Spinal cord (tissue), 10 donors: Measurements from ENCODE around the gene CENPP. TPM values are rescaled to one million over a fixed set of nuclear protein-coding genes. Genes with fewer than 3 reads are reported as not detected.

Experiments used
- DNase-seq, 6 donors: peaks; one replicate each; pipeline versions ENCODE4 v3.0.0 to v3.0.0-alpha.2; 2013 to 2015; ENCODE audit warnings: low spot score in 6 of 6, low read depth in 4 of 6
- H3K27ac ChIP-seq: one replicate; pipeline ENCODE4 v1.5.1; 2013; ENCODE audit warnings: low read depth, low read length, control low read depth
- H3K27me3 ChIP-seq: one replicate; pipeline ENCODE4 v1.6.1; 2013; ENCODE audit warnings: low read length; ENCODE audit not compliant: control insufficient read depth, insufficient read depth
- H3K36me3 ChIP-seq: one replicate; pipeline ENCODE4 v1.6.1; 2013; ENCODE audit warnings: low read length; ENCODE audit not compliant: control insufficient read depth, insufficient read depth
- H3K4me1 ChIP-seq: one replicate; pipeline ENCODE4 v1.6.1; 2013; ENCODE audit warnings: low read length; ENCODE audit not compliant: control insufficient read depth, insufficient read depth
- H3K4me3 ChIP-seq: one replicate; pipeline ENCODE4 v1.5.1; 2013; ENCODE audit warnings: low read depth, low read length, control low read depth
- H3K9me3 ChIP-seq: one replicate; pipeline ENCODE4 v1.6.1; 2013; ENCODE audit warnings: low read length; ENCODE audit not compliant: control insufficient read depth, insufficient read depth
- WGBS: methylation state at CpG from one replicate; pipeline ENCODE4 v1.1.5; 2013; ENCODE audit warnings: missing lambda C conversion rate; ENCODE audit not compliant: insufficient coverage; 5-methylcytosine and 5-hydroxymethylcytosine counted together
- polyA plus RNA-seq, 2 donors: library from polyadenylated mRNA; unstranded; fragments of 120-200 nt; gene quantifications; one replicate each; pipeline ENCODE4 v1.2.1, GENCODE V29; 2013; ENCODE audit not compliant: insufficient read length in 2 of 2
- total RNA-seq, 2 donors: library from RNA; depleted of rRNA in 1 of 2; stranded (reverse); fragments of 120-200 nt in 1 of 2; fragments of >200 nt in 1 of 2; gene quantifications; one replicate each; pipeline versions ENCODE4 v1.2.3 to v1.2.4, GENCODE V29; 2013 to 2014
- donor health status: healthy.

Gene CENPP
- total and polyA plus RNA-seq, 4 donors = 5.4 to 15.5 (median 10.2) TPM

- WGBS = 94% methylated on average over 9 of the region's 9 CpGs
- Histone ChIP-seq H3K27ac (no peak overlapping the region), H3K9me3 (no peaks in the 10 kb centered on the region), H3K4me3 (no peak overlapping the region), H3K36me3 (peaks cover 61% of the 10 kb centered on the region), H3K27me3 (no peaks in the 10 kb centered on the region), H3K4me1 (peaks cover 17% of the 10 kb centered on the region)
- DNase-seq = no peak
These were observed 330.3 kb downstream of the CENPP start for GRCh38 chr9:92655896-92656536.

- Histone ChIP-seq H3K27ac (no peak overlapping the region), H3K4me1 (peaks cover 18% of the 10 kb centered on the region), H3K36me3 (peaks cover 57% of the 10 kb centered on the region), H3K9me3 (no peaks in the 10 kb centered on the region), H3K27me3 (no peaks in the 10 kb centered on the region), H3K4me3 (no peak overlapping the region)
- 92% methylated on average over 8 of the region's 11 CpGs for WGBS
- DNase-seq = no peak
These were observed 330.8 kb downstream of the CENPP start for GRCh38 chr9:92656537-92656925.

- Histone ChIP-seq H3K27me3 (no peaks in the 10 kb centered on the region), H3K36me3 (peaks cover 53% of the 10 kb centered on the region), H3K4me3 (no peak overlapping the region), H3K9me3 (no peaks in the 10 kb centered on the region), H3K27ac (no peak overlapping the region), H3K4me1 (peaks cover 24% of the 10 kb centered on the region)
- DNase-seq = no peak
- 97% methylated on average over 15 of the region's 17 CpGs for WGBS
These were observed 331.7 kb downstream of the CENPP start for GRCh38 chr9:92657296-92658094.

GRCh38 chr9:92658176-92658575 is 332.4 kb downstream of the CENPP start:
- H3K27ac ChIP-seq = no peak overlapping the region
- no peak overlapping the region for H3K4me3 ChIP-seq
- peaks cover 24% of the 10 kb centered on the region for H3K4me1 ChIP-seq
- WGBS = 97% methylated on average over 5 of the region's 7 CpGs
- DNase-seq = no peak
- no peaks in the 10 kb centered on the region for H3K9me3 ChIP-seq
- no peaks in the 10 kb centered on the region for H3K27me3 ChIP-seq
- peaks cover 53% of the 10 kb centered on the region for H3K36me3 ChIP-seq

GRCh38 chr9:92658611-92659010 is 332.9 kb downstream of the CENPP start:
- H3K36me3 ChIP-seq = peaks cover 51% of the 10 kb centered on the region

GRCh38 chr9:92659601-92660000 is 333.8 kb downstream of the CENPP start:
- Histone ChIP-seq H3K27me3 (no peaks in the 10 kb centered on the region), H3K9me3 (no peaks in the 10 kb centered on the region), H3K4me1 (peaks cover 29% of the 10 kb centered on the region), H3K27ac (peak overlapping the region; percentile 78), H3K36me3 (peaks cover 50% of the 10 kb centered on the region), H3K4me3 (no peak overlapping the region)
- 26% methylated on average over 10 of the region's 10 CpGs for WGBS
- DNase-seq = peak in 2 of 6 donors; percentile 42 to 54

More at GRCh38 chr9:92658611-92659010, 332.9 kb downstream of the CENPP start:
- no peak overlapping the region for H3K27ac ChIP-seq
- H3K4me3 ChIP-seq = no peak overlapping the region
- H3K9me3 ChIP-seq = no peaks in the 10 kb centered on the region
- WGBS = 100% methylated on average over 4 of the region's 4 CpGs
- peaks cover 24% of the 10 kb centered on the region for H3K4me1 ChIP-seq
- no peak for DNase-seq
- H3K27me3 ChIP-seq = no peaks in the 10 kb centered on the region

- Histone ChIP-seq H3K4me3 (no peak overlapping the region), H3K27ac (peak overlapping the region; percentile 78), H3K36me3 (peaks cover 44% of the 10 kb centered on the region), H3K9me3 (no peaks in the 10 kb centered on the region), H3K4me1 (peaks cover 32% of the 10 kb centered on the region), H3K27me3 (no peaks in the 10 kb centered on the region)
- WGBS = 49% methylated on average over 4 of the region's 4 CpGs
- no peak for DNase-seq
These were observed 334.5 kb downstream of the CENPP start for GRCh38 chr9:92660266-92660665.

- DNase-seq = no peak
- no peaks in the 10 kb centered on the region for H3K27me3 ChIP-seq
- no peak overlapping the region for H3K4me3 ChIP-seq
- peaks cover 33% of the 10 kb centered on the region for H3K4me1 ChIP-seq
- H3K36me3 ChIP-seq = peaks cover 35% of the 10 kb centered on the region
- 82% methylated on average over 4 of the region's 5 CpGs for WGBS
- no peaks in the 10 kb centered on the region for H3K9me3 ChIP-seq
- peak overlapping the region; percentile 33 for H3K27ac ChIP-seq
These were observed 335.4 kb downstream of the CENPP start for GRCh38 chr9:92661127-92661526.

GRCh38 chr9:92661743-92662142 is 336.0 kb downstream of the CENPP start:
- no peak overlapping the region for H3K4me3 ChIP-seq
- peaks cover 35% of the 10 kb centered on the region for H3K36me3 ChIP-seq
- no peak overlapping the region for H3K27ac ChIP-seq
- no peak for DNase-seq
- WGBS = 91% methylated on average over 4 of the region's 4 CpGs
- no peaks in the 10 kb centered on the region for H3K9me3 ChIP-seq
- H3K27me3 ChIP-seq = no peaks in the 10 kb centered on the region
- peaks cover 37% of the 10 kb centered on the region for H3K4me1 ChIP-seq

- DNase-seq = no peak
- WGBS = 100% methylated on average over 2 of the region's 3 CpGs
- H3K36me3 ChIP-seq = peaks cover 29% of the 10 kb centered on the region
- no peaks in the 10 kb centered on the region for H3K27me3 ChIP-seq
- H3K4me3 ChIP-seq = no peak overlapping the region
- H3K27ac ChIP-seq = no peak overlapping the region
- H3K4me1 ChIP-seq = peaks cover 37% of the 10 kb centered on the region
- H3K9me3 ChIP-seq = no peaks in the 10 kb centered on the region
These were observed 337.4 kb downstream of the CENPP start for GRCh38 chr9:92663126-92663525.
